ENCODE measurements around the gene ARMS2. TPM values are rescaled to one million over a fixed set of nuclear protein-coding genes. Genes with fewer than 3 reads are reported as not detected.

ARMS2 gene
- total RNA-seq, 1 donor from 2014 or later, result not detected

GRCh38 chr10:122445904-122446303, 8.5 kb upstream of the ARMS2 start:
- Histone ChIP-seq H3K27me3 (ENCODE audit: control insufficient read depth, insufficient read depth, low read length) (no peaks in the 10 kb centered on the region), H3K36me3 (ENCODE audit: control insufficient read depth, insufficient read depth, low read length) (no peaks in the 10 kb centered on the region), H3K4me3 (ENCODE audit: low read depth, low read length) (no peak overlapping the region)
- TF ChIP-seq, protein P1, sequence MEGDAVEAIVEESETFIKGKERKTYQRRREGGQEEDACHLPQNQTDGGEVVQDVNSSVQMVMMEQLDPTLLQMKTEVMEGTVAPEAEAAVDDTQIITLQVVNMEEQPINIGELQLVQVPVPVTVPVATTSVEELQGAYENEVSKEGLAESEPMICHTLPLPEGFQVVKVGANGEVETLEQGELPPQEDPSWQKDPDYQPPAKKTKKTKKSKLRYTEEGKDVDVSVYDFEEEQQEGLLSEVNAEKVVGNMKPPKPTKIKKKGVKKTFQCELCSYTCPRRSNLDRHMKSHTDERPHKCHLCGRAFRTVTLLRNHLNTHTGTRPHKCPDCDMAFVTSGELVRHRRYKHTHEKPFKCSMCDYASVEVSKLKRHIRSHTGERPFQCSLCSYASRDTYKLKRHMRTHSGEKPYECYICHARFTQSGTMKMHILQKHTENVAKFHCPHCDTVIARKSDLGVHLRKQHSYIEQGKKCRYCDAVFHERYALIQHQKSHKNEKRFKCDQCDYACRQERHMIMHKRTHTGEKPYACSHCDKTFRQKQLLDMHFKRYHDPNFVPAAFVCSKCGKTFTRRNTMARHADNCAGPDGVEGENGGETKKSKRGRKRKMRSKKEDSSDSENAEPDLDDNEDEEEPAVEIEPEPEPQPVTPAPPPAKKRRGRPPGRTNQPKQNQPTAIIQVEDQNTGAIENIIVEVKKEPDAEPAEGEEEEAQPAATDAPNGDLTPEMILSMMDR (IDR thresholded peaks at IDR 0.05; ENCODE audit: insufficient read depth, low read length, severe bottlenecking), result no peak
- FAIRE-seq, result no peak
- DNase-seq (ENCODE audit: low read depth), result no peak

DNA sequence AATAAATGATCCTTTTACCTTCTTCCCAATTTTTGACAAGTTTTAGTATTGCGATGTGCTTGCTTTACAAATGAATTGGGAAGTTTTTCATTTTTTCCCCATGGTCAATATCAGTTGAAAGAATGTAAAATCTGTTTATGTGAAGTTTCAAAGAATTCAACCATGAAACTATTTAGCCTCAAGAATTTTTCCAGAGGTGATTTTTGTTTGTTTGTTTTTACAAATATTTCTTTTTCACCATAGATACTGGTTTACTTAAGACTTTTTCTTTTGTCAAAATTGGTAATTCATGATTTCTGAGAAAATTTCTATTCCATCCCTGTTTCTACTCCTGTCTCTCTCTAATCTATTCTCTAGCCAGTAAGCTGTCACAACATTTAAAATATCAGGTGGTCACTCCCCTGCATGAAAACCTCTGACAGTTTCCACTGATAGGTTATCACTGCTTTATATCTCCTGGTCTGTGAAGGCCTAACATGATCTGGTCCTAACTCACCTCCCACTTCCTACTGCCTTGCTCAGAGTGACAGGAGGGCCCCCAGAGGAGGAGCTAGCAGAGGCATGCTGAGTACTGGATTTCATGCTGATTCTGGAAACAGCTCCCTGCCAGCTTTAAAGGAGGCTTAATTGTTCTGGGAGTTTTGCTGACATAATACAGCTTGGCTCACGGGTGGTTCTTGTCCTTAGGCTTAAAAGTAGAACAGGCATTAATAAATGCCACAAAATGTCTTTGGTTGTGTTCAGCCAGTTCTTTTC, 7.6 kb upstream of the ARMS2 start:
- FAIRE-seq, result no peak
- TF ChIP-seq, protein P1 (IDR thresholded peaks at IDR 0.05; ENCODE audit: insufficient read depth, low read length, severe bottlenecking), result no peak
- Histone ChIP-seq H3K36me3 (ENCODE audit: control insufficient read depth, insufficient read depth, low read length) (no peaks in the 10 kb centered on the region), H3K27me3 (ENCODE audit: control insufficient read depth, insufficient read depth, low read length) (no peaks in the 10 kb centered on the region), H3K4me3 (ENCODE audit: low read depth, low read length) (no peak overlapping the region)
- peak; percentile 48 for DNase-seq (ENCODE audit: low read depth)

- TF ChIP-seq, protein P1 (IDR thresholded peaks at IDR 0.05; ENCODE audit: insufficient read depth, low read length, severe bottlenecking), result no peak
- H3K27me3 ChIP-seq (ENCODE audit: control insufficient read depth, insufficient read depth, low read length), result no peaks in the 10 kb centered on the region
- FAIRE-seq (no peak), DNase-seq (ENCODE audit: low read depth) (no peak)
- H3K36me3 ChIP-seq (ENCODE audit: control insufficient read depth, insufficient read depth, low read length), result no peaks in the 10 kb centered on the region
- H3K4me3 ChIP-seq (ENCODE audit: low read depth, low read length), result no peak overlapping the region
Observed at GRCh38 chr10:122448600-122448999, 5.9 kb upstream of the ARMS2 start.

DNA sequence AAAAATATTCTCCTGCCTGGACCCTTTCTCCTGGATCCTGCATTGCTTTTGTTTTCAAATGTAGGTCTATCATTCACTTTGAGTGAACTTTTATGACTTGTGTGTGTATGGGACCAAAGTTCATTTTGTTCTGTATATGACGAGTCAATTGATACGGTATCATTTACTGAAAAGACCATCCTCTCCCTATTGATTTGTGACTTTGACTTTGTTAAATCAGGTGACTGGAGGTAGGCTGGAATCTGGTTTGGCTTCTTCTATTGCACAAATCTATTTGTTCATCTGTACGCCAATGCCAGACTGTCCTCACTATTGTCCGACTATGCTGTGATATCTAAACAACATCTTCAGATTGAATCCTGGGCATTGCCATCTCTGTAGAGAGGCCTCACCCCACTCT, 5.3 kb upstream of the ARMS2 start:
- FAIRE-seq (no peak), DNase-seq (ENCODE audit: low read depth) (no peak)
- TF ChIP-seq, protein P1 (IDR thresholded peaks at IDR 0.05; ENCODE audit: insufficient read depth, low read length, severe bottlenecking), result no peak
- no peaks in the 10 kb centered on the region for H3K27me3 ChIP-seq (ENCODE audit: control insufficient read depth, insufficient read depth, low read length)
- no peak overlapping the region for H3K4me3 ChIP-seq (ENCODE audit: low read depth, low read length)
- H3K36me3 ChIP-seq (ENCODE audit: control insufficient read depth, insufficient read depth, low read length), result no peaks in the 10 kb centered on the region

- DNase-seq (ENCODE audit: low read depth), result no peak
- no peaks in the 10 kb centered on the region for H3K27me3 ChIP-seq (ENCODE audit: control insufficient read depth, insufficient read depth, low read length)
- FAIRE-seq, result no peak
- TF ChIP-seq, protein P1 (IDR thresholded peaks at IDR 0.05; ENCODE audit: insufficient read depth, low read length, severe bottlenecking), result no peak
- no peak overlapping the region for H3K4me3 ChIP-seq (ENCODE audit: low read depth, low read length)
- H3K36me3 ChIP-seq (ENCODE audit: control insufficient read depth, insufficient read depth, low read length), result no peaks in the 10 kb centered on the region
Observed at GRCh38 chr10:122450353-122450990, 4.0 kb upstream of the ARMS2 start.
